AG04450 (cell line): ENCODE data around the gene CSF1. TPM values are rescaled to one million over a fixed set of nuclear protein-coding genes. Genes with fewer than 3 reads are reported as not detected.

Experiments used
- CTCF ChIA-PET: fragments of 300-600, 350-600 bp; formaldehyde crosslinking; extraction: SDS; loops from one replicate; lab custom pipeline; 2022; ENCODE audit warnings: antibody characterized with exemption, inconsistent platforms; lab: Charles Lee
- POLR2A ChIA-PET: fragments of 350-600 bp; formaldehyde crosslinking; extraction: SDS; loops from one replicate; lab custom pipeline; 2021; ENCODE audit warnings: antibody characterized with exemption, inconsistent platforms; lab: Yijun Ruan, JAX
- DNase-seq: peaks from one replicate; pipeline ENCODE4 v3.0.0-alpha.2; 2011; ENCODE audit warnings: low read depth, low spot score
- H3K27ac ChIP-seq: one replicate; pipeline ENCODE4 v1.5.1; 2012; ENCODE audit warnings: low read depth, low read length, control low read depth
- H3K27me3 ChIP-seq: one replicate; pipeline ENCODE4 v1.6.0; 2012; ENCODE audit warnings: low read length; ENCODE audit not compliant: control insufficient read depth, insufficient read depth
- H3K4me3 ChIP-seq: 2 replicates; pipeline ENCODE4 v1.5.1; 2011; ENCODE audit warnings: mild to moderate bottlenecking, low read depth, low read length, control low read depth
- H3K9me3 ChIP-seq: 2 replicates; pipeline ENCODE4 v1.5.1; 2012; ENCODE audit warnings: low read length; ENCODE audit not compliant: control insufficient read depth, insufficient read depth
- polyA plus RNA-seq: library from polyadenylated mRNA; depleted of rRNA; stranded (reverse); fragments of >200 nt; gene quantifications from 2 replicates; pipeline ENCODE4 v1.2.3, GENCODE V29; 2011
- TF ChIP-seq, protein P1 (sequence below): IDR thresholded peaks from 2 replicates; pipeline ENCODE4 v1.5.1; 2011; ENCODE audit warnings: low read depth, low read length, control low read depth, inconsistent platforms

The CSF1 gene
- polyA plus RNA-seq, 1 experiment = 84.1 TPM

DNA sequence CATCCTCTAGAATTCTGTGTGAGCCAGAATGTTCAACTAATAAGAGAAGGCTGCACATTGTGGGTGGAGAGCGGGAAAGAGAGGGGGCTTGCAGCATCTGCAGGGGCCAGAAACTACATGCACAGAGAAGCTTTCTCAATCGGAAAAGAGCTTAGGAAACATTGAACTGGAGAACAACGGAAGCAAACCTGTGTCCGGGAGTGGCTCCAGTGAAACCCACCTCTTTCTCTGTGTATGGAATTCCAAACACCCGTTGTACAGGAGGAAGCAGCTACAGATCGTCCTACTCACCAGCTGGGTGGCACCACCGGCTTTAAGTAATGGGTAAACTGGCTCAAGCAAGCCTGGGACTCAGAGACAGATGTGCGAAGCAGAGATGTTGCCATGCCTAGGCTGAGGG, 14.0 kb upstream of the CSF1 start:
- POLR2A ChIA-PET = interaction anchor here (0.5 to 1.3 kb wide), 2 partner anchors 20 to 583 kb away, joined by 3 to 5 read pairs; no protein-coding TSS in a partner anchor

GRCh38 chr1:109897259-109897955, 13.2 kb upstream of the CSF1 start:
- ChIA-PET POLR2A (no interaction called here), CTCF (interaction anchor here (1.1 to 1.2 kb wide), 2 partner anchors 26 to 121 kb away, joined by 3 read pairs; no protein-coding TSS in a partner anchor)
- no peaks in the 10 kb centered on the region for H3K27me3 ChIP-seq
- H3K27ac ChIP-seq = no peak overlapping the region
- no peak for DNase-seq
- peaks cover 4% of the 10 kb centered on the region; the same call in 1 of the 2 replicates for H3K9me3 ChIP-seq
- no peak overlapping the region for H3K4me3 ChIP-seq
- TF ChIP-seq, protein P1, sequence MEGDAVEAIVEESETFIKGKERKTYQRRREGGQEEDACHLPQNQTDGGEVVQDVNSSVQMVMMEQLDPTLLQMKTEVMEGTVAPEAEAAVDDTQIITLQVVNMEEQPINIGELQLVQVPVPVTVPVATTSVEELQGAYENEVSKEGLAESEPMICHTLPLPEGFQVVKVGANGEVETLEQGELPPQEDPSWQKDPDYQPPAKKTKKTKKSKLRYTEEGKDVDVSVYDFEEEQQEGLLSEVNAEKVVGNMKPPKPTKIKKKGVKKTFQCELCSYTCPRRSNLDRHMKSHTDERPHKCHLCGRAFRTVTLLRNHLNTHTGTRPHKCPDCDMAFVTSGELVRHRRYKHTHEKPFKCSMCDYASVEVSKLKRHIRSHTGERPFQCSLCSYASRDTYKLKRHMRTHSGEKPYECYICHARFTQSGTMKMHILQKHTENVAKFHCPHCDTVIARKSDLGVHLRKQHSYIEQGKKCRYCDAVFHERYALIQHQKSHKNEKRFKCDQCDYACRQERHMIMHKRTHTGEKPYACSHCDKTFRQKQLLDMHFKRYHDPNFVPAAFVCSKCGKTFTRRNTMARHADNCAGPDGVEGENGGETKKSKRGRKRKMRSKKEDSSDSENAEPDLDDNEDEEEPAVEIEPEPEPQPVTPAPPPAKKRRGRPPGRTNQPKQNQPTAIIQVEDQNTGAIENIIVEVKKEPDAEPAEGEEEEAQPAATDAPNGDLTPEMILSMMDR = no peak

More for the DNA sequence above, 14.0 kb upstream of the CSF1 start:
- Histone ChIP-seq H3K27ac (no peak overlapping the region), H3K9me3 (peaks cover 4% of the 10 kb centered on the region; the same call in 1 of the 2 replicates), H3K27me3 (no peaks in the 10 kb centered on the region), H3K4me3 (no peak overlapping the region)
- CTCF ChIA-PET = no interaction called here
- no peak for DNase-seq
- TF ChIP-seq, protein P1 = no peak

DNA sequence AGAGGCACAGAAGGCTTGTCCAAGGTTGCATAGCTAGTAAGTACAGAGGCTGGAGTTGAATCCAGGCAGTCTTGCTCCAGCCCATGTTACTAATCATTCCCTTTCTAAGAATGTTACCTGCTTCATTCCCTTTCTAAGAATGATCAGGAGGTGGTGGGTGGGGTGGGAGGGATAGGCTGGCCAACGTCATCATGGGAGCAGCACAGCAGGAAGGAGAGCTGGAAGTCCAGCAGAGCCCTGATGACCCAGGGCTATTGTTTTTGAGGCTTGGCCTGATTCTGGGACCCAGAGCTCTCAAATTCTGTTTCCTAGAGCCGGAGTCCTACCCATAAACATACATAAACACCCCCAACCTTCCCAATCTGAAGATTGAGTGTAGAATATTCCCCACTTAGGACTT, 11.8 kb upstream of the CSF1 start:
- POLR2A ChIA-PET = no interaction called here
- Histone ChIP-seq H3K9me3 (peaks cover 4% of the 10 kb centered on the region; the same call in 1 of the 2 replicates), H3K27me3 (no peaks in the 10 kb centered on the region), H3K4me3 (no peak overlapping the region), H3K27ac (no peak overlapping the region)
- TF ChIP-seq, protein P1 = no peak
- CTCF ChIA-PET = no interaction called here
- DNase-seq = no peak

- ChIA-PET CTCF (no interaction called here), POLR2A (no interaction called here)
- Histone ChIP-seq H3K27me3 (no peaks in the 10 kb centered on the region), H3K4me3 (no peak overlapping the region), H3K27ac (no peak overlapping the region), H3K9me3 (no peaks in the 10 kb centered on the region)
- TF ChIP-seq, protein P1 = no peak
- no peak for DNase-seq
These were observed 9.5 kb upstream of the CSF1 start for GRCh38 chr1:109901141-109901523.

- no peak overlapping the region for H3K4me3 ChIP-seq
- no peaks in the 10 kb centered on the region for H3K27me3 ChIP-seq
- no peak for DNase-seq
- POLR2A ChIA-PET = no interaction called here
- H3K27ac ChIP-seq = no peak overlapping the region
- H3K9me3 ChIP-seq = no peaks in the 10 kb centered on the region
- CTCF ChIA-PET = interaction anchor here (1.8 kb wide), 1 partner anchor 83 kb away, joined by 6 read pairs; the partner anchor contains the start of gene AHCYL1
- TF ChIP-seq, protein P1 = no peak
These were observed 9.0 kb upstream of the CSF1 start for GRCh38 chr1:109901524-109902145.
